GM18499 (cell line): ENCODE data around the gene GOT1.

Experiments used
- ATAC-seq: cut with Tn5 transposase; IDR thresholded peaks from one replicate; pipeline ENCODE4 v1.9.1; 2021; ENCODE audit warnings: moderate number of reproducible peaks; ENCODE audit not compliant: insufficient read depth, unreplicated experiment

The GOT1 gene

DNA sequence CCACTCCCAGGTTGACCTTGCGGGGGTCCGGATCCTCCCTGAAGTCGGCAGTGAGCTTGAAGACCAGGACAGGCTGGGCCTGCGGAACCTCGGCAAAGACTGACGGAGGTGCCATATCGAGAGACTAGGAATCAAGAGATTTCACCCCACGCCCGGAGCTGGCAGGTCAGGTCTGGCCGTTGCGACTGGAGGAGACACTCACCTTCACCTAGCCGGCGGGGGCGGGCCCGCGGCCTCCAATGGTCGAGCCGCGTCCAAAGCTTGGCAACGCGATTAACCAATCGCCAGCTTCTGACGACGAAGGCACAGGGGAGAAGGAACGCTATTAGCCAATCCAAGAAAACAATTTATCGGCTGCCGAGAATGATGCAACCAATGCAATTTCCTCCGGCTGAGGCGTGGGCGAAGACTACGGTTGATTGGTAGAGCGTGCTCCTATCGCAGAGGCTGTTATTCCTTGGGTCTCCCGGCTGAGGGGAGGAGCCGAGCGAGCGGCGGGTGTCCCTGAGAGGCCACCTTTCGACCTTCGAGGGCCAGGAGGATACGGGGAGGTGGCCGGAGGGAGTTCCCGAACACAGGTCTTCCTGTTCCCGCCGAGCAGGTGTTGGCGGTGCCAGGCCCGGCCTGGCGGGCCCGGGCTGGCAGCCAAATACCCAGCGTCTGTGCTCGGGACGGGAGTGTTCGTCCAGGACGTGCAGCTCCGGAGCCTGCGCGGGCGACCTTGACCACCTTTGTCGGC lies at the start of gene GOT1:
TSS of gene GOT1 (minus strand) at position 174 of the 739 bp plus-strand sequence. CDS start at position 115, 59 bp downstream.
- ATAC-seq = peak; percentile 94

DNA sequence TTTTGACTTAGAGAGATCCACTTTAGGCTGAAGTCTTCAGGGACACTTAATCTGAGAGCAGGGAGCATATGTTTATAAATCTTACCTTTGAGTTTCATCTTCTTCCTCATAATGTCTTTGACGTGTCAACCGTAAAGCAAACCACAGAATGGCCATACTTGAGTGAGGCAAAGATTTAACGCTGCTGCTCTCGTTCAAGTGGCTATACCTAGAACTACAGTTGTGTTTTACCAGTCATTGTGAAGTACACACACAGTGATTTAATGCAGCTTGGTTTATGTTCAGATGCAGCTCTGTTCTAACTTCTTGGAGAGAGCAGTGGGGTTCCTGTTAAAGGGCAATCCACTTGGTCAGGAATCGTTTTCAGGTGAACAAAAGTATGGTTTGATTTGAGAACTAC lies 39.9 kb upstream of the GOT1 start:
- no peak for ATAC-seq

DNA sequence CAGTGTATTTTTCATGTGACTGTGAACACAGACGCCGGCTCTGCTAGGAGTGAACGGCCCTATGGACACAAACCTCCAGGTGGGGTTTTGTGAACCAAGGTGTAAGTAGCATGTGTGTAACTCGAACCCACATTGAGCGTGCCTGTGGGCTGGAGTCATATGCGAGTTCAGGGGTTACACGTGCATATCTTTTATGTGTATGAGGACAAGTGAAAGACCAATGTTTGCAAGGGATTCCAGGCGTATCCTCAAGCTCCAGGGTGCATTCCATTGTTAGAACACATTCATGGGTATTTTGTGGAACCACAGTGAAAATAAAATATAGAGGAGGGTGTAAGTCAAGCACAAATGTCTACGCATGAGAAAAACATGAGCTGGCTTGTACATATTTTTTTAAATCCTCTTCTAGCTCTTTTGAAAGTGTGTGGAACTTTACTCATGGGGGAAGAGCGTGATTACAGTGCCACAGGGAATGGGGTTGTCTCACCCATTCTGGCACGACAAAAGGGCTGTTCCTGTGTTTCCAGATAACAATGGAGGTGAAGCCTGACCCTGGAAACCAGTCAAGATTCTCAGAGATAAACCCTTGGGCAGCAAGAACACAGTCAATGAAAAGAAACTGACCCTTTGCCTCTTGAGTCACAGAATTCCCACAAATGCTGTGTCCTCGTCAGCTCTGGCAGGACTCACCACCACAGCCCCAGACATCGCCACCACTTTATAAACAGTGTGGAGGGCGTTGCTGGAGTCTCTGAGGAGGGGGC lies 37.0 kb upstream of the GOT1 start:
- ATAC-seq = no peak

DNA sequence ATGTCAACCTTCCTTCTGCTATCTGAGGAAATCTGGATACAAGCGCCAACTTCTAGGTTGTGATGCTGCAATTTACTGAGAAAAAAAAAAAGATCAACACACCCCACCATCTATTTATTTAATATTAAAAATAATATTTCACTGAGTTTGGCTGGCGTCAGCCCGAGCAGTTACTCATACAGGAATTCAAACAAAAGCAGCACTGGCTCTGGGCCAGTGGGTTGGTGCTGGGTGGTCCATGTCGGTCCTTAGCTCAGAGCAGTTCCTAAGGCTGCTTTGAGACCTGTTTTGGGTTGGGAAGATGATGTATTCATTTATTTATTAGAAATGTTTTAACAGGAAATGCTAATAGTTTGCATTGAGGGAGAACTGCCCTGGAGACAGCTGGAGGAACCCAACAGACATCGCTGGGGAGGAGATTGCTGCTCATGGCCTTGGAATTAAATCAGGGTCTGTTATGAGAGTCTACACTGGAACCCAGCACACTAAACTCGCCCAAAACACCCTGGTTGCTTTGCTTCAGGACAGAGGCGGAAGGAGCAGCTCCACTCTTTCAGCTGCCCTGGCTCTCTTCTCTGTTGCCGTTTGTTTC lies 36.3 kb upstream of the GOT1 start:
- no peak for ATAC-seq

DNA sequence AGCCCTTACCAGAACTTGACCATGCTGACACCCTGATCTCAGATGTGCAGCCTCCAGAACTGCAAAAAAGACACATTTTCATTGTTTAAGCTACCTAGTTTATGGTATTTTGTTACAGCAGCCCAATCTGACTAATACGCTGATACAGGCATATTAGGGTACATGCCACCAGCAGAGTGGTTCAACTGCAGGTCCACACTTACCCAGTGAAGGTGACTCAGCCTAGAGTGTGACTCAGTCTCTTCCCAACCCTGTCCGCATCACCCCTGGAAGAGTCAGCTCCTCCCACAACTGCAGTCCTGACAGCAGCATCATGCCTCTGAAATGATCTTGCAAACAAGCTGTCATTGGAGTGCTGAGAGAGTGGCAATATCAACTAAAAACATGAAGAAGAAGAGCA lies 30.8 kb upstream of the GOT1 start:
- no peak for ATAC-seq

DNA sequence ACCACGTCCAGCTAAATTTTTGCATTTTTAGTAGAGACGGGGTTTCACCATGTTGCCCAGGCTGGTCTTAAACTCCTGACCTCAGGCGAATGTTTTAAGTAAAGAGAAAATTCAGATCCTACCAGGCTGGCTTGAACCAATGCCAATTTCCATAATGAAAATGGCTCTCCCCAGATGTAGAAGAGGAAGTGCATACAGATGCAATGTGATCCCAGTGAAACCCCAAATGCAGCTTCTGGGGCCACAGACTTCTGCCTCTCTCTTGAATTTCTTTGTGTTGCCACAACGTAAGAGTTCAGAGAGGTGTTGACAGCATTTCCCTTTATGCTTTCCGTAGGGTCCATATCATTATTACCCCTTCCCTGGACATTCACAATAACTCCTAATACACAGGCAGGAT lies 29.6 kb upstream of the GOT1 start:
- no peak for ATAC-seq

DNA sequence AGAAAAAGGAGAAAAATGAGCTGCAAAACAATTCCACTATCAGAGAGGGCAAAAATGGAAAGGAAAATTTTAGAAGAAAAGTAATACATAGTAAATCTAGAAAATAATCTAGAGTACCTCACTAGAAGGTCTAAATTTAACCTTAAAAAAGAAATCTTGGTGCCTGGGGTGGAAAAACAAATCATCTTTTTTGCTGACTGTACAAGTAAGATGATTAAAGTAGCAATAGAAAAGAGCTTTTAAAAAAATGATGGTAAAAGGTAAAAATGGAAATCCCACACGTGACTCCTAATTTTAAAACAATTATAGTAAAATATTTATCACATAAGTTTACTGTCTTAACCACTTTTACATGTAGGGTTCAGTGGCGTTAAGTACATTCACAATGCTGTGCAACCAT lies 28.8 kb upstream of the GOT1 start:
- no peak for ATAC-seq

DNA sequence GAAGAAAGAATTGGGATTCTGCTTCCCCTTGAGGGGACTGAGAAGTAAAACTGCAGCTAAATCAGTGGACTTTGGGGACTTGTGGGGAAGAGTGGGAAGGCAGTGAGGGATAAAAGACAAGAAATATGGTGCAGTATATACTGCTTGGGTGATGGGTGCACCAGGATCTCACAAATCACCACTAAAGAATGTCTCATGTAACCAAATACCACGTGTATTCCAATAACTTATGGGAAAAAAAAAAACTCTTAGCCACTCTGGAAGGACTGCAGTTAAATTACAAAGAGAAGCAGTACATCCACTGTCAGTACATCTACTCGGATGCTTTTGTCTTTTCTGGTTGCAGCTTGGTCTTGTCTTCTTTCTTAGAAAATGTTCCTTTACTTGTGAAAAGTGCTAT lies 27.4 kb upstream of the GOT1 start:
- ATAC-seq = no peak

DNA sequence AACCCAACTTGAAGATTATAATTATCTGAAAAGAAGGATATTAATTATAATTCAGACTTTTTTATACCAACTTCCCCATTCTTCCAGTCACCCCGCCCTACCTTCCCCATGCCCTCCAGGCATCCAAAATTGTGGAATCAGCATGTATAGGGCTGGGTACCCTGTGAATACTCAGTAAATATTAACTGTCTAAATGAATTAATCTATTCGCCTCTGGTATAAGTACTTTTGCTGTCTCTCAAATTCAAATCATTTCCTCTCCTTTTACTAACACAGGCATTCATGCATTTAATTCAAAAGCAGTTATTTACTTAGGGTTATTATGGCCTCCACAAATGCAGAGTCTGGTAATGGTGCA lies 26.5 kb upstream of the GOT1 start:
- no peak for ATAC-seq

DNA sequence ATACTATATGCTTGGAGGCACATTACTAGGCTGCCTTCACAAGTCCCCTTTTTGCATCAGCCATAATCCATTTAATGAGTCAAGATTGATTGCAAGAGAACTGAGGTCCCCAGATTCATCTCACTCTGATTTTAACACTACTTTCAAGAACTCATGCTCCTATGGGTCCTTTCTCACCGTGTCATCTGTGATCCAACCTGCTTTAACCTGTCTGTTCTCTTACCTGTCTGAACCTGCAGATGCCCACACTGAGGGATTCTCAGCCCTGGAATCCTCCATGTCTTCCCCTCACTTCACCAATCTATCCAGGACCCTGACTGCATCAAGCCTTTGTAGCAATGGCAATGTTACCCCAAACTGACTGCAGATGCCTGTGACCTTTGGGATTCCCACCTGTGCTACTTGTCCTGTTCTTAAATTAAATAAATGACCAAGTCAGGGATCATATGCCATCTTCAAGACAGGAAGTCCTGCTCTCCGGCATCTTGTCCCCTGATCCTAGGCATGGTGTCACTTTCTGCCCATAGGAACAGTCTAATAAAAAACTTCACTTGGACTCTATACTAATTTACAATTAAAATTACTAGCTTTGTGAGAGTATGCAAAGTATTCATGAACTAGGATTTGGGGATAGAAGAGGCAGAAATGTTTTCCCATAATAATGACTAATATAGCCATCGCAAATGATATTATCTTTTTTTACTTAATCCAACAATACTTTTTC lies 25.9 kb upstream of the GOT1 start:
- no peak for ATAC-seq

DNA sequence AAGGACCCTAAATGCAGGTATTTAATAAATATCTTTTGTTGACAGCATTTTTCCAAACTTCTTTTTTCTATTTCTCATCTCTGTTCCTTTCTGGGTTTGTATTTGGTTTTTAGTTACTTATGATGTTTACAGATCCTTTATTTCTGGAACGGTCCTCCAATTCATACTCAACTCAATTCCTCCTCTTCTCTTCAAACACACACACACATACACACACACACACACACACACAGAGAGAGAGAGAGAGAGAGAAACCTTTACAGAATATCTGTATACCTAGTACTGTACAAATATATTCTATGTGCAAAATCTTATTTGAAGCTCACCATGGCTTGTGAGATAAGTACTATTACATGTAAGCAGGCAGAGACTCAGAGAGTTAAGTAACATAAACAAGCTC lies 21.6 kb upstream of the GOT1 start:
- no peak for ATAC-seq

DNA sequence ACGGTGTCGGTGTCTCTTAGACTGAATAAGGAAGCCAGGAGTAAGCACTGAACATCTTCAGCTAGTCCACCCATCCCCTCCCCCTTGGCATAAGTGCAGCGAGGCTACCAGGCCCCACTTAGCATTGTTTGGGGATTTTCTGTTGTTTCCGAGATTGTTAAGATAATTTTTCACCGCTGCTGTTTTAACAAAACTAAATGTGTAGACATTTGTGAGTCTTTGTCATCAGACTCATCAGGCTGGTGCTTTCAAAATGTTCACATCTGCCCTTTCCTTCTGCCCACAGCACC lies 21.0 kb upstream of the GOT1 start:
- ATAC-seq = no peak

DNA sequence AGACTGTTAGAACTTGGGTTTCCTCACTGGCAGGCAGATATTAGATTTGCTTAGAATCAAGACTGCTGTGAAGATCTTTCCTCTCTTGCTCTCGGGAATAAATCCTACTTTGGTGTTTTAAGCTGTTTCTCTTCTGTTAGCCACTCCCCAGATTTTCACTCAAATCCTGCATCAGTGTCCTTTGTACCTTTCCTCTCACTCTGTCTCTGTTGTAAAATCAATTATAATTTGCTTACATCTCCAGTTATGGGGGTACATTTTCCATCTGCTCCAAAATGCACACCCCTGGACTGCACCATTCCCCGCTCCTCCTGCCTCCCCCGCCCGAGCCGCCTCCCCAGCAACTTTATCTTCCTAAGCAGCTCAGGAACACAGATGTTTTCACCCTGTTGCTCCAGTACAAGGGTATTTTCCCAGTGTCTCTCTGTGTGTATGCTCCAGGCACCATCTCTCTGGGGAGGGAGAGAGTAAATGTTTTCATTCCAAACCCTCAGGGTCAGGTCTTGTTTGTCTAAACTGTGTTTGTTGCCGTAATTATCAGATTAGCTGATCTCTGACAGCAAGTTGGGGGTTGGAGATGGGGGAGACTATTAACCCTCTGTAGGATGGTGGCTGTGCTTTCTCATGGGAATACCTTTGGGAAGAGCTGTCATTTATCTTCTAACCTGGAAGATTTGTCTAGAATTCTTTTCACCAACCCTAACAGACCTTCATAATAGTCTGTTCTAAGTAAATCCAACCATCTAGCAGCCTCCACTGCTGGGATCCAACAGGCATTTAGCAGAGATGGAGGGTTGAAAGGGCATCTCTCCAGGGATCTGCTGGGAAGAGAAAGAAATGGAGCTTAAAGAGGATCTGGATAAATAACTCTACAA lies 20.4 kb upstream of the GOT1 start:
- no peak for ATAC-seq

DNA sequence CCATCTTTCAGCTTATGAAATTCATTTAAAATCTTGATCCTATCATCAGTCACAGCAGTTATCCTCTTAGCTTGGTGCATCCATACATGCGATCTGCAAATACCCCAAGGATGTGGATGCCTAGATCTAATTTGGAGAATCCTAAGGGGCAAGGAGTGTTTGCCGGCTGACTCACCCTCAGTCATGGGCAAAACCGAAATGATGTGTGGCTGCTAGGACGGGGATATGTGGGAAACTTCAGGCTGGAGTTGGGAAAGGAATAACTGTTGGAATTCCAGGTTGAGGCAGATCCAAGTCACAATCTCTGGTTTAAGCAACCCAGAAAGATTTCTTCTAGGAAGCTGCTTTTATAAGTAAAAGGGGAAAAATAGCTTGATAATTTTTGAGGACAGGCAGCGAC lies 19.7 kb upstream of the GOT1 start:
- ATAC-seq = no peak

DNA sequence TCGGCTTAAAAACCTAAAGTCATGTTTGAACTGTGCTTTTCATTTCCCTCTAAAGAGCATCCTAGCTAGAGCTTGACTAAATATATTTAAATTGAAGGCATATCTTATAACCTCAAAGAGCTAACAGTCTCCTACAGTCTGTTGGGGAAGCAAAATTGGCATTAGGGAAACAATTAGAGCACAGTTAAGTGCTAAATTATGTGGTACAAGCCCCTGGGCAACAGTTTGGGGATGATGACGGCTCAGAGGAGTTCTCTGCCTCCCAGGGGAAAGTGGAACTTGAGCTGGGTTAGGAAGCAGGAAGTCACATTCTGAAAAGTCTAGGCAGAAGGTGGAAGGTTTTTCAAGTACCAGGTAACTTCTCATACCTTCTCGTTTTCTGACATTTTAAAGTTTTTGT lies 18.6 kb upstream of the GOT1 start:
- no peak for ATAC-seq

DNA sequence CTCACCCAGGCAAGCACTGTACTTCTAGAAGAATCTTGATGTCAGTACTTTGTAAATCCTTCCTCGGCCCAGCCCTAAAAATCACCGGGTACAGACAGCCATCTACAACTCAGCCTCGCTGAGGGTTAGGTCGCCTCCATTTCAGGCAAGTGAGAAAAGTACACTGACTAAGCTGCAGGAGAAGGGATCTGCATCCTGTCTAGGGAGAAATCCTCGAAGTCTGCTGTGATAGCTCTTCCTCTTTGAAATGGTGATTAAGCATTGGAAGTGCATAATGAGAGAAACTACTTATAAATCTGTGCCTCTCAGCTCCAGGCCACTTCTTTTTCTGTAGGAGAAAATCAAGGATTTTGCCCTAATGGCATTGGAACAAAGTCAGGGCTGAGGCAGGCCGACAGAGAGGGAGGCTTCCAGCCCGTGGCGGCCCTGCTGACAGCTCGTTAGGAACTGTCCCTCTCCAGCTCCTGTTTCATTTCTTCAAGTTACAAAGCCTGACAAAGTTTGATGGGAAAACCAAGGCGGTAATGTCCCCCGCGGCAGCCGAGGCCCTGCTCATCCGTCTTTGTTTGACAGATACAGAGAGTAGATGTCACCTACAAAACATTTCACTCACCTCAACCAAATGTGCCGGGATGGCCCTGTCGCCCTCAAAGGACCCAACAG lies 14.1 kb upstream of the GOT1 start:
- ATAC-seq = no peak

DNA sequence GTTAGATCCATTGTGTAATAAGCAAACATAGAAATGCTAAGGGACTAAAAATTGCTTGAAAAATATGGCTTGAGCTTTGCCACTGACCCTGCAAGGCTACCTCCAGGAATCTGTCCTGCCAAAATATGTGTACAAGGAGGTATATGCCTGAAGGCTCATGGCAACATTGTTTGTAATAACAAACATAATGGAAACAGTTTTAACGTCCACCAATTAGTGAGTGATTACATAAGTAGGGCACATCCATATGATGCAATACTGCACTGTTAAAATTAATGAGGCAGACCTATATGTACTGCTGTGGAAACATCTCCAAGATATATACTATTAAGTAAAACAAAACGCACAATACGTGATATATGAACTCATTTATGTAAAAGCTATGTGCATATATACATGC lies 13.1 kb upstream of the GOT1 start:
- ATAC-seq = no peak

DNA sequence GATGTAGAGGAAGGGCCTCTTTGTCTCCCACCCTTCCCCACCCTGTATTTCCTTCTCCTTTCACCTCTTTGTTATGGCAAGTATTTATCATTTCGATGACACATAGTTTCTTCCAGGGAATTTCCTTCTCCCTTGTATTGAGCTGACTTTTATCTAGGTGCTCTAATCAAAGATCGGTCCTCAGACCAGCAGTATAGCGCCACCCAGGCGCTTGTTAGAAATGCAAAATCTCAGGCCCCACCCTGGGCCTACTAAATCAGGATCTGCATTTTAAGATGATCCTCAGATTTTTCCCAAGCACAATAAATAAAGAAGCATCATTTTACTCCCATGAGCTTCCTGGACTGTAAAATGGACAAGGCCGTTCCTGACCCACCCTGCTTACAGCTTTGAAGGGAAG lies 12.0 kb upstream of the GOT1 start:
- ATAC-seq = no peak

DNA sequence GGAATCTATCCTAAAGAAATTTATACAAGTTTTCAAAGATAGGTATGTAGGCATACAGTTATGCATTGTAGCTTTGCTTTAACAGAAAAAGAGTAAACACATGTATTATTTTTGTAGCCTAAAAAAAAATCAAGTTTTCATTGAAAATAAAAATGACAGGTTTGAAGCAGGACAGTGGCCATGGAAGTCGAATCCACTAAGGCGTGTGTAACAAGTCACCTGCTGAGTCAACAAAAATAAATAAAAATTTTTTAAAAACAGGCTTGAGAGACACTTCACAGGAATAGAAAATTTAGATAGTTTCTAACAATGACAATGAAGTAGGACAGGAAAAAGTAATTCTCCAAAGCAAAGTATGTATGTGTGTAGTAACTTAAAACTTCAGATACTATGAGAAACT lies 8.5 kb upstream of the GOT1 start:
- ATAC-seq = no peak
